Endothelial cell (in vitro differentiated cells): ENCODE results near the gene IGFBP4. TPM values are rescaled to one million over a fixed set of nuclear protein-coding genes. Genes with fewer than 3 reads are reported as not detected.
A peak's percentile ranks its signal among the peaks of the same experiment; 100 is the strongest.

Experiments used
- DNase-seq: peaks from one replicate; pipeline ENCODE4 v3.0.0; 2021; ENCODE audit warnings: low spot score
- H3K27ac Mint-ChIP-seq: one replicate; pipeline ENCODE4 v1.8.0; 2021; ENCODE audit warnings: mixed read lengths, inconsistent platforms; ENCODE audit not compliant: unreplicated experiment
- H3K27me3 Mint-ChIP-seq: one replicate; pipeline ENCODE4 v1.8.0; 2021; ENCODE audit warnings: mild to moderate bottlenecking, moderate library complexity, mixed read lengths, inconsistent platforms; ENCODE audit not compliant: unreplicated experiment
- H3K36me3 Mint-ChIP-seq: one replicate; pipeline ENCODE4 v1.8.0; 2021; ENCODE audit warnings: mild to moderate bottlenecking, low read depth, mixed read lengths, inconsistent platforms; ENCODE audit not compliant: unreplicated experiment
- H3K4me1 Mint-ChIP-seq: one replicate; pipeline ENCODE4 v1.8.0; 2021; ENCODE audit warnings: mild to moderate bottlenecking, mixed read lengths, inconsistent platforms; ENCODE audit not compliant: unreplicated experiment
- H3K4me3 Mint-ChIP-seq: one replicate; pipeline ENCODE4 v1.8.0; 2021; ENCODE audit warnings: mild to moderate bottlenecking, mixed read lengths, inconsistent platforms; ENCODE audit not compliant: unreplicated experiment
- H3K9me3 Mint-ChIP-seq: one replicate; pipeline ENCODE4 v1.8.0; 2021; ENCODE audit warnings: mixed read lengths, inconsistent platforms; ENCODE audit not compliant: unreplicated experiment
- total RNA-seq: library from RNA; stranded (reverse); fragmentation: NEBNext Ultra II Directional; extraction: Animal tissue kit (Norgen Biotek cat#: 25700); gene quantifications from one replicate; pipeline ENCODE4 v1.2.1, GENCODE V29; 2021; ENCODE audit not compliant: unreplicated experiment
- TF ChIP-seq, protein P1 (sequence below): fragments of 200-600 bp; sonication (generic); IDR thresholded peaks from one replicate; pipeline ENCODE4 v1.5.0; 2021; ENCODE audit warnings: antibody characterized with exemption; ENCODE audit not compliant: unreplicated experiment

The IGFBP4 gene
- total RNA-seq, 1 donor from 2014 or later: 1,531 TPM

GRCh38 chr17:40447148-40447644 is 3.9 kb downstream of the IGFBP4 start:
- Mint-ChIP-seq H3K27me3 (peaks cover 20% of the 10 kb centered on the region), H3K36me3 (peaks cover 35% of the 10 kb centered on the region), H3K4me1 (peaks cover 59% of the 10 kb centered on the region), H3K27ac (peak overlapping the region; percentile 91), H3K9me3 (no peaks in the 10 kb centered on the region), H3K4me3 (peak overlapping the region; percentile 94)
- DNase-seq: no peak
- TF ChIP-seq, protein P1, sequence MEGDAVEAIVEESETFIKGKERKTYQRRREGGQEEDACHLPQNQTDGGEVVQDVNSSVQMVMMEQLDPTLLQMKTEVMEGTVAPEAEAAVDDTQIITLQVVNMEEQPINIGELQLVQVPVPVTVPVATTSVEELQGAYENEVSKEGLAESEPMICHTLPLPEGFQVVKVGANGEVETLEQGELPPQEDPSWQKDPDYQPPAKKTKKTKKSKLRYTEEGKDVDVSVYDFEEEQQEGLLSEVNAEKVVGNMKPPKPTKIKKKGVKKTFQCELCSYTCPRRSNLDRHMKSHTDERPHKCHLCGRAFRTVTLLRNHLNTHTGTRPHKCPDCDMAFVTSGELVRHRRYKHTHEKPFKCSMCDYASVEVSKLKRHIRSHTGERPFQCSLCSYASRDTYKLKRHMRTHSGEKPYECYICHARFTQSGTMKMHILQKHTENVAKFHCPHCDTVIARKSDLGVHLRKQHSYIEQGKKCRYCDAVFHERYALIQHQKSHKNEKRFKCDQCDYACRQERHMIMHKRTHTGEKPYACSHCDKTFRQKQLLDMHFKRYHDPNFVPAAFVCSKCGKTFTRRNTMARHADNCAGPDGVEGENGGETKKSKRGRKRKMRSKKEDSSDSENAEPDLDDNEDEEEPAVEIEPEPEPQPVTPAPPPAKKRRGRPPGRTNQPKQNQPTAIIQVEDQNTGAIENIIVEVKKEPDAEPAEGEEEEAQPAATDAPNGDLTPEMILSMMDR: no peak

DNA sequence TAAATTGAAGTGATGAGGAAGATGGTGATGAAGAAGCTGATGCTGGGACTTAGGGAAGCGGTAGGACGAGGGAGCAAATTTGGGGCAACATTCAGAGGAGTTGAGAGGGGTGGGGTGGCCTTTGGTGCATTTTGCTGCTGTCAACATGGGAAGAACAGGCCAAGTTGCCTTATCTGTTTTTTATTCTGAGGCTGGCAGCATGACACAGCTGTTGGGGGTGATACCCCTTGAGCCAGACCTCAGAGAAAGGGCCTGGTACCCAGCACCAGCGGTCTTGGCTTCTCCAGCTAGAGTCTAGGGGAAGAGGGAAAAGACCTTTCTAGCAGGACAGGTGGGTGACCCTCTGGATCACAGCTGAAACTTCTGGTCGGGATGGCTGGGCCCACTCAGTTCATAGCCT is 4.6 kb downstream of the IGFBP4 start:
- peaks cover 39% of the 10 kb centered on the region for H3K36me3 Mint-ChIP-seq
- H3K4me3 Mint-ChIP-seq: peak overlapping the region; percentile 94
- DNase-seq: no peak
- peaks cover 61% of the 10 kb centered on the region for H3K4me1 Mint-ChIP-seq
- H3K27me3 Mint-ChIP-seq: peaks cover 17% of the 10 kb centered on the region
- TF ChIP-seq, protein P1: no peak
- peak overlapping the region; percentile 91 for H3K27ac Mint-ChIP-seq
- no peaks in the 10 kb centered on the region for H3K9me3 Mint-ChIP-seq

GRCh38 chr17:40448213-40448638 is 5.0 kb downstream of the IGFBP4 start:
- no peaks in the 10 kb centered on the region for H3K9me3 Mint-ChIP-seq
- peak overlapping the region; percentile 94 for H3K4me3 Mint-ChIP-seq
- TF ChIP-seq, protein P1: no peak
- DNase-seq: no peak
- H3K36me3 Mint-ChIP-seq: peaks cover 43% of the 10 kb centered on the region
- H3K27me3 Mint-ChIP-seq: peaks cover 17% of the 10 kb centered on the region
- H3K4me1 Mint-ChIP-seq: peaks cover 65% of the 10 kb centered on the region
- H3K27ac Mint-ChIP-seq: peak overlapping the region; percentile 91

DNA sequence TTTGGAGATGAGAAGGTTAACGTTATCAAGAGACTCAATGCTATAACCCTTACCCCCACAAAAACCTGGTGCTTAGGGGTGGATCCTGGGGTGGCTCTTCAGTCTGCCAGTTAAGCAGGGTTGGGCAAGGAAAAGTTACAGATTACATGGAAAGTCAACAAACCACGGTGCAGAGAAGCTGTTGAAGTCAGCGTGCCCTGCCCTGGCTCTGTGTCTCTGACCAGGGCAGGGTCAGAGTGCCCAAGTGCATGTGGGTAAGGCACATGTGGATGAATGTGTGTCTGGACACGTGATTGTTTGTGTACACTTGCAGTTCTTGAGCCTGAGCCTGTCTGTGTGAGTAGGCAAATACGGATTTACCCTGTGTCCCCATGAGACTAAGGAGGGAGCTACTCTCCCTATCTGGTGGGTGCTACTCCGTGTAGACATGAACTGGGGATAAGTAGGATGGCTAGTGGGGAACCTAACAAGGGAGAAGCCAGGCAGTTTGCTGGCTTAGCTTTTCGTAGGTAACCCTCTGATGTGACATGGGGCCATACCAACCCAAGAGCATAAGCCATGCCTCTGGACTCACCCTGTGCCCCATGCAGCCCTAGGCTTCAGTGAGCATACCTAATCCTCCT is 5.5 kb downstream of the IGFBP4 start:
- Mint-ChIP-seq H3K4me3 (peak overlapping the region; percentile 94), H3K9me3 (no peaks in the 10 kb centered on the region), H3K27me3 (peaks cover 17% of the 10 kb centered on the region), H3K36me3 (peaks cover 46% of the 10 kb centered on the region), H3K27ac (peak overlapping the region; percentile 85), H3K4me1 (peaks cover 70% of the 10 kb centered on the region)
- TF ChIP-seq, protein P1: no peak
- DNase-seq: no peak

- Mint-ChIP-seq H3K36me3 (peaks cover 44% of the 10 kb centered on the region), H3K4me1 (peaks cover 72% of the 10 kb centered on the region), H3K27ac (no peak overlapping the region), H3K27me3 (peaks cover 10% of the 10 kb centered on the region), H3K4me3 (no peak overlapping the region), H3K9me3 (no peaks in the 10 kb centered on the region)
- TF ChIP-seq, protein P1: peak; percentile 66
- peak; percentile 59 for DNase-seq
Measured at GRCh38 chr17:40450175-40450574, 6.9 kb downstream of the IGFBP4 start.
